ENCODE results near the gene CAPN10.

Gene CAPN10

DNA sequence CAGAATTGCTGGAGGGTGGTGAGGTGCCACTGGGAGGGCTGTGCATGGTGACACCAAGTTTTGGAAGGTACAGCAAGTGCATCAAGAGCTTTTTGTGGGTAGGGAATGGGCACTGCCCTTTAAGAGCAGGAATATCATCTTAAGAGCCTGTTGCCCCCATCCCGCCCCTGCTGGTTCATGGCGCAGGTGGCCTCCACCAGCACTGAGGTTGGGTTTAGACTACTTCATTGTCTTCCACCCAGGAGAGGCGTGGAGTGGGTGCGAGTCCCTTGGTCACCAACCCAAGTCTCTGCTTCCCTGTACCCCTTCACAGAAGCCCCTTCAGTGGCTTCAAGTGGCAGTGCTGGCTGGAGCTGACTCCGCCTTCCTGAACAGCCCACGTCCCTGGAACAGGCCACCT is 10.5 kb upstream of the CAPN10 start:
- DNase-seq, result no peak

DNA sequence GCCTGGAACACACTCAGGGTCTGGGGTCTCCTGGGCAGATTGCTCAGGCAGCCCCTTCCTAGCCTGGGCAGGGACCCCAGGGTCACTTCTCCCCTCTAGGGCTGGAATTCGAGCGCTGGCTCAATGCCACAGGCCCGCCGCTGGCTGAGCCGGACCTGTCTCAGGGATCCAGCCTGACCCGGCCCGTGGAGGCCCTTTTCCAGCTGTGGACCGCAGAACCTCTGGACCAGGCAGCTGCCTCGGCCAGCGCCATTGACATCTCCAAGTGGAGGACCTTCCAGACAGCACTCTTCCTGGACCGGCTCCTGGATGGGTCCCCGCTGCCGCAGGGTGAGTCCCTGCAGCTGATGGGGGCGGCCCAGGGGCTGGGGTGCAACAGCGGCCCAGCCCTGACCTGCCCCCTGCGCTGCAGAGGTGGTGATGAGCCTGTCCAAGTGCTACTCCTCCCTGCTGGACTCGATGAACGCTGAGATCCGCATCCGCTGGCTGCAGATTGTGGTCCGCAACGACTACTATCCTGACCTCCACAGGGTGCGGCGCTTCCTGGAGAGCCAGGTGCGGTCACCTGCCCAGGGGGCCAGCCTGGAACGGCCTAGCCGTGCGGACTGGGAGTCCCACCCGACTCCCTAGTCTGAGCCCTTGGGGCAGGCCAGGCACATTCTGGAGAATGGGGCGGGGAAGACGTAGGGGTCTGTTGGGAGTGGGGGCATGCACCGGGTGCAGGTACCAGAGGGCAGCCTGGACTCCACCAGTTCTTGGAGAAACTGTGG is 9.9 kb upstream of the CAPN10 start:
- no peak for DNase-seq

DNA sequence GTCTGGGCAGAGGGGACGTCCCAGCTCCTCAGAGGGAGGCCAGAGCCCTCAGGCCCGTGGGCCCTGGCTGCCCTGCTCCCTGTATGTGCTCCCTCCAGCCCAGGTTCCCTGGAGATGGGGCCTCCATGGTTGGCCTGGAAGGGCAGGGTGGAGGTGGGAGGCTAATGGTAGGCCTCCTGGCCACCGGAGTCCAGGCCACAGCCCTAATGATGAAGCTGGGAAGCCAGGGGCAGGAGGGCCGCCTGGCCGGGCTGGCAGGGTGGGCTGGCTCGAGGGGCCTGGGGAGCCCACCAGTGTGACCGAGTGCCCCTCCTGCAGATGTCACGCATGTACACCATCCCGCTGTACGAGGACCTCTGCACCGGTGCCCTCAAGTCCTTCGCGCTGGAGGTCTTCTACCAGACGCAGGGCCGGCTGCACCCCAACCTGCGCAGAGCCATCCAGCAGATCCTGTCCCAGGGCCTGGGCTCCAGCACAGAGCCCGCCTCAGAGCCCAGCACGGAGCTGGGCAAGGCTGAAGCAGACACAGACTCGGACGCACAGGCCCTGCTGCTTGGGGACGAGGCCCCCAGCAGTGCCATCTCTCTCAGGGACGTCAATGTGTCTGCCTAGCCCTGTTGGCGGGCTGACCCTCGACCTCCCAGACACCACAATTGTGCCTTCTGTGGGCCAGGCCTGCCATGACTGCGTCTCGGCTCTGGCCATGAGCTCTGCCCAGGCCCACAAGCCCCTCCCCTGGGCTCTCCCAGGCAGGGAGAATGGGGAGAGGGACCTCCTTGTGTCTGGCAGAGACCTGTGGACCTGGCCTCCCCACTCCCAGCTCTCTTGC is 9.0 kb upstream of the CAPN10 start:
- DNase-seq, result no peak

DNA sequence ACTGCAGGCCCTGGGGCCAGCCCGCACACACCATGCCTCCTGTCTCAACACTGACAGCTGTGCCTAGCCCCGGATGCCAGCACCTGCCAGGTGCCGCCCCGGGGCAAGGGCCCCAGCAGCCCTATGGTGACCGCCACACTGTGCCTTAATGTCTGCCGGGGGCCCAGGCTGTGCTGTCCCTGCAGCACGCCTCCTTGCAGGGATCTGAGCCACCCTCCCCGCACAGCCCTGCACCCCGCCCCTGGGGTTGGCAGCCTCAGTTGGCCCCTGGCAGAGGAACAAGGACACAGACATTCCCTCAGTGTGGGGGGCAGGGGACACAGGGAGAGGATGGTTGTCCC is 8.5 kb upstream of the CAPN10 start:
- DNase-seq, result no peak

DNA sequence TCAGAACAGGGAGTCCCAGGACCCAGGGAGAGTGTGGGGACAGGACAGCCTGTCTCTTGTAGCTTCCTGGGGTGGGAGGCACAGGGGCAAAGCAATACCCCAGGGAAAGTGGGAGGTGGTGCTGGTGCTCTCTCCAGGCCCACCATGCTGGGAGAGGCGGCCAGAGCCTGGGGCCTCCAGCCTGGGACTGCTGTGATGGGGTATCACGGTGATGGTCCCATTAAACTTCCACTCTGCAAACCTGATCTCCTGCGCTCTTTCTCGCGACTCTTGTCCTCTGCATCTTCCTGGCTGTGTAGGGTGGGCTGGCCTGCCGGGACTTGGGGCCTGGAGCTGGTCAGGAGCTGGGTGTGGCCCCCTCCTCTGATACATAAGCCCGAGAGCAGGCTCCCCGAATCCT is 8.0 kb upstream of the CAPN10 start:
- no peak for DNase-seq

DNA sequence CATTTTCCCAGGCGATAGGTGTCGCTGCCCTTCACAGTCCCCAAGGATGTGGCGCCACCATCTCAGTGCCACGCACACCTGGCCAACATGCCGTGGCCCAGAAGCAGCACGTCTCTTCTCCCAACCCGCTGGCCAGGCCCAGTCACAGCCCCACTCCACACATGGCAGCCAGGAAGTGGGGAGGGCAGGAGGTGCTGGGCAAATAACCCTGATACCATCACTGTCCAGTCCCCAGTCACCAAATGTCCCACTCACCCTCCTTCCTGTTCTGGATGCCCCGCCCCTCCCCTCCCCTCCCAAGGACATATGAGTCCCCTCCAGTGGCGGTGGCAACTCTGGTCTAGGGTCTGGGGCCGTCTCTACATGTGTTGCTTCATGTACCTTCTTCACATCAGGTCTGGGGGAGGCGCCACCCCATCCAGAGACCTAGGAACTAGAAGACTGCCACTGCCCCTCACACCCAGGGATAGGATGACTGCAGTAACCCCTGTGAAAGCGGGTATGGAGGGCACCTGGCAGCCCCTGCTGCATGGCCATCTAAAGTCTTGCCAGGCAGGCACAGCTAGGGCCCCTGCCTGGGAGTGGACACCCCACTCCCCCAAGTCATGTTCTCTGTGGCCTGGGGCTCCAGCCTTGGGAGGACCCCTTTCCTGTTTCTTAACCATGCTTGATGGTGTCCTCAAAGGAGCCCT is 7.3 kb upstream of the CAPN10 start:
- DNase-seq, result no peak

DNA sequence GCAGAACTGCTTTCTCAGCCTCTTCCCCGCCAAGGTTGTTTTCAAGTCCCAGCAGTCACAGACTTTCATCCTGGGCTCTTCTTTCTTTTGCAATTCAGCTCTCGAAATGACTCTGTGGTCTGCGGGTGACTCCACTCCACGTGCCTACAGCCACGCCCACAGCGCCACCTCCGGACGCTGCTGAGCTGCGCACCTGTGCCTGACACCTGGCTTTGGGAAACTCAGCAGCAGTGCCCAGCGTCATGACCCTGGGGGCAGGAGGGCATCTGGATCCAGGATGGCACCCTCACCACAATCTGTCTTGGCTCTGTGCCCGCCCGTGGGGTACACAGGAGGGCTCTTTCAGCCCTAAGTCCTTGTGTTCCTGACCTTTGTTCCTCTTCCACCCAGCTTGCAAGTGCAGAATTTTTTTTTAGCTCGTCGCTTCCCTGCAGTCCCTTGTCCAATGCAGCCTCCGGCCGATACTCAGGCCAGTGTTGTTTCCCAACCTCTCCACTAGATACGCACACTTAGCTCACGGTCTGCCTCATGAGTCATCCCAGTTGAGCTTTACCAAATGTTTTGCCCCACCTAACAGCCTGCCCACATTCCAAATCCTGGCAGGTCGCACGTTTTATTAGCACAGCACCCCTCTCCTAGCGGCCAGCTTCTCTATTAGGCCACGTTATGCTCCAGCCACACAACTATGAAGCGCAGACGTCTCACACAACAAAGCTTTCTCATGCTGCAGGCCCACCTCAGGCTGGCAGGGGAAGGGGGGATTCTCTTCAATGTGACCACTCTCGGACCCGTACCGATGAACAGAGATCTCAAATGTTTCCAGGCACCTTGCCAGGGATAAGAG is 6.5 kb upstream of the CAPN10 start:
- DNase-seq, result peak; percentile 34

DNA sequence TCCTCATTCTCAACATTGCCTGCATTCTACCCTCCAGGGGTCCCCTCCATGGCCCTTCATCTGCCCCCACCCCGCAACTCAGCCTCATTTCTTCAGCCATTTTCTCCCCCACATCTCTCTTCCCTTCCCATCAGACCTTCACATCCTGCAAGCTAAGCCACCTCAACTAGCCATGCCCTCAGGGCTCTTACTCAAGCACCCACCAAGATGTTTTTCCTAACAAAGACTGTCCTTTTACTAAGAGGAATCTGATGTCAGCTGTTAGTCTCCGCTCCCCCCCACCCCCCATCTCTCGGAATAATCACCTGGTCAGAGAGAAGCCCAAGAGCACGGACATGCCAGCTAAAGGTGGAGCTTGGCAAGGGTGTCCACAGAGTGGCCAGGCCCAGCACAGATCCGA is 4.7 kb upstream of the CAPN10 start:
- no peak for DNase-seq

DNA sequence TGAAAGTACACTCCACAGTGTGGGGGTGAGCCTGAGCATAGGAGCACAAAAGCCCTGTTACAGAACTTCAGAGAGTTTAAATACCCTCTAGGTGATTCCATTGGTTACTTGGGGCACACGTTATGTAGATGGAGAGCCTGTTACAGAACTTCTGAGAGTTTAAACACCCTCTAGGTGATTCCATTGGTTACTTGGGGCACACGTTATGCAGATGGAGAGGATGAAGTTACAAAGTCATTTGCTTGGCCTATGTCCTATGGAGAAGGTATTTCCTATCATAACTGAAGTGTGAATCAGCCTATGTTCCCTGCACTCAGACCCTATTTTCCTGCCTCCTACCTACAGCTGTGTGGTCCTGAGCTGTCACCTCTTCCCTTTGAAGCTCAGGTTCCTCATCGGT is 3.8 kb upstream of the CAPN10 start:
- no peak for DNase-seq

DNA sequence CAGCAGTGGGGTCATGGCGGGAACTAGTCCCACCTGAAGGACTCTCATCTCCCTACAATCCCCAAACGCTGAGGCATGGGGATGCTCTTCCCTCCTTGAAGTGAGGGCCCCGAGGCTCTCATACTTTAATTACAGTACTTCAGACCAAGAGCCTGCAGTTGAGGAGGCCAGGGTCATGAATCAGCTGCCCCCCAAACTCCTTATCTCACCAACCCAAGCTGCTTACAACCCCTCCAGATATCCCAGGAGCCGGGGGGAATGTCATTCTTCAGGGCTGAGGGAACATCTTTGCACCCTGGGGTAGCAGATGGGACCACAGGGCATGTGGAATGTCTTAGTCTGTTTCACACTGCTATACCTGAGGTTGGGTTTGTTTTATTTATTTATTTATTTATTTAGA is 2.8 kb upstream of the CAPN10 start:
- no peak for DNase-seq

DNA sequence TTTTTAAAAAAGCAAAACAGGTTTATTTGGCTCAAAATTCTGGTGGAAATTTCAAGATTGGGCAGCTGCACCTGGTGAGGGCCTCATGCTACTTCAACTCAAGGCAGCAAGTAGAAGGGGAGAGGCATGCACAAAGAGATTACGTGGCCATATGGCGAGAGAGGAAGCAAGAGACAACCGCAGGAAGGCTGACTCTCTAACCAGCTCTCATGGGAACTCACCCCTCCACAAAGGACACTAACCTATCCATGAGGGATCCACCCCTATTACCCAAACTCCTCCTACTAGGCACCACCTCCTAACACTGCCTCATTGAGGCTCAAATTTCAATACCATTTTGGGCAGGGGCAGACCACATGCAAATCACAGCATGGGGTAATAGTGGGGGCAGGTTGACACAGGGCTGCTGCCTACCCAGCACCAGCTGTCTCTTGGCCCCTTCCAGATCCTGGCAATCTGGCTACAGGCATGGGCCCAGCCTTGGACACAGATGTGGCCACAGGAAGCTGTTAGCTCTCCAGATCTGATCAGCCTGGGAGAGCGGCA is 2.0 kb upstream of the CAPN10 start:
- DNase-seq, result peak; percentile 96

DNA sequence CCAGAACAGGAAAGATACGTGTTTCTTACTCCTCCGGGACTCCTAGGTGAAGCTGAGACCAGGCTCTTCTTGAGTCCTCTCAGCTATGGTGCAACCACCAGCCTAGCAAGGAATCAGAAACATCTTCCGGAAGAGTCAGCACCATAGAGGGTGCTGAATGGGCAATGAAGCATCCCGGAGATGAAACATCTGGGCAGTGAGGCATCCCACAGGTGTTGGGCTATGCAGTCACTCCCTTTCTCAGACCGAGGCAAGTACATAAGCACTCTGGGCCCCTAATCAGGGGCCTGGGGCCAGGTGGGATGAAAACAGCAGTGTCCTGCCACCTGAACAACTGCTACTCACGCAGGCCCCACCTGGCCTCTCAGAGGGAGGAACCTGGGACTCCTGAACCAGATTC is 1.4 kb upstream of the CAPN10 start:
- no peak for DNase-seq

DNA sequence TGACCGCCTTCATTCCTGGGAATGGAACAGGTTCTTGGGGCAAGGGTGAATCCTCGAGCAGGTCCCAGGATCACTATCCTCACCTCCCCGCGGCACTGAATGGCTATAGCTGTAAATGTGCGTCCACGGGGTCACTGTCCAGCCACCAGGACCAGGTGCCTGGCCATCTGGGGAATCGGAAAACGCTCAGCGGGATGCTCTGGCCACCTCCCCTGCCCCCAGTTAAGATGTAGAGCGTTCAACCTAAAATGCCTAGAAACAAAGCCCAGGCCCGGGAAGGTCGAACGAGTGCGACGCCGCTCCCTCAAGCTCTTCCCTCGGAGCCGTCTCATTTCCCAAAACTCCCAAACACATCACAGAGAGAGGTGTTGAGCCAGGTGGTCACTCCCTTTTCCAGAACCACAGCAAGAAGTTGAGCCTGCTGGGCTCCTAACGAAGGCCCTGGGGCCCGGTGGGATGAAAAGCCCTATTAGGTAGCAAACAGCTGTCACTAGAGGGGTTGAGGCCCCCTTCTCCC is 795 bp upstream of the CAPN10 start:
- DNase-seq, result no peak

DNA sequence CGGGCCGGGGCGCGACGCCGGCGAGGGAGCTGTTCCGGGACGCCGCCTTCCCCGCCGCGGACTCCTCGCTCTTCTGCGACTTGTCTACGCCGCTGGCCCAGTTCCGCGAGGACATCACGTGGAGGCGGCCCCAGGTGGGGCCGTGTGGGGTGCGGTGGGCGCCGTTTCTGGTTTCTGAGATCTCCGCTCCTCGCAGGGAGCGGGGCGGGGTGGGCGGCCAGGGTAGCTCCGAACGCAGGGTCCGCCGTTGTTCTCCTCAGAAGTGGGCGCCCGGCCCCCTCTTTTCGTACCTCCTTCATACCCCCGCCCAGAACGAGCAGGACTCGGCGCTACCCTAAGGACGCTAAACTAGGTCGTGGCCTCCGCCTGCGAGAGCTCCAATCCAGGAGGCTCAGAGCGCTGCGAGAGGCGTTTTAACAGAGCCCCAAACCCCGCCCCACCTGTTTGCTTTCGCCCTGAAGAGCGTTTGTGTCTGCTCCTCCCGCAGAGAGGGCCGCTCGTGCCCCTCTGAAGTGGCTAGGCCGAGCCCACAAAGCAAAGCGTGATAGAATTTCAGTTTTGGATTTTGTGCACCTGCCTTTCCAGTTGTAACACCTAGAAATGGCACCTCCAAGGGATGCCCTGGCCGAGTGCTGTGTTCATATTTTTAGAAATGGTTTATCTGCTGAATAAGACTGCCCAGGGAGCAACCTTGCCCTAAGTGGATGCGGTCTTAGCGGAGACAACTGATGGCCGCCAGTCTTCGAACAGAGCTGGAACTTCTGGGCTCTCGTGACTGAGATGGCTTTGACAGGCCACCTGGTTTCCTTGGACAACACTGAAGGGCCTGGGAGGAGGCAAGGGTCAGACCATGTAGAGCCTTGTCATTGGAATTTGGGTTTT is 626 bp downstream of the CAPN10 start:
- no peak for DNase-seq

DNA sequence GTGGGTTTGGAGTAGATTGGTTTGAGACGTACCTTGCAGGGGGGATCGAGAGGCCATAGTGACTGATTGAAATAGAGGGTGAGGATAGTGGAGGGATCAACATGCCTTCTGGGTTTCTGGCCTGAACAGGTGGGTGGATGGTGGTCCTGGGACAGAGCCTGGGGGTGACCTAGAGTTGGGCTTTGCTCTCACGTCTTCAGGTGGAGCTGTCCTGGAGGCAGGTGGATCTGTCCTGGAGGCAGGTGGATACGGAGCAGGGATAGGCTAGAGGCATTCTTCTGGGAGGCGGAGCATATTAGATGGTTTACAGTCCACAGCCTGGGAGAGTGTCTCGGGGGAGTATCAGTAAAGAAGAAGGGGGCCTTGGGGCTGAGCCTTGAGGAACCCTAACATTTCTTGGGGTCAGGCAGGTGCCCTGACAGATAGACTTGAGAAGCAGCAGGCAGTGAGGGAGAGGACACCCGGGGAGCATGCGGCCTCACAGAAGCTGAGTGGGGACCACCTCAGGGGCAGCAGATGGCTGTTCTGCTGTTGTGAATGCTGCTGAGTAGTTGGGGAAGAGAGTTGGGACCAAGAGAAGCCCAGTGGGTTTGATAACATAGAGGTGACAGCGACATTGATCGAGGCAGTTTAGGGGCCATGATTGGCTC is 1.6 kb downstream of the CAPN10 start:
- DNase-seq, result no peak

DNA sequence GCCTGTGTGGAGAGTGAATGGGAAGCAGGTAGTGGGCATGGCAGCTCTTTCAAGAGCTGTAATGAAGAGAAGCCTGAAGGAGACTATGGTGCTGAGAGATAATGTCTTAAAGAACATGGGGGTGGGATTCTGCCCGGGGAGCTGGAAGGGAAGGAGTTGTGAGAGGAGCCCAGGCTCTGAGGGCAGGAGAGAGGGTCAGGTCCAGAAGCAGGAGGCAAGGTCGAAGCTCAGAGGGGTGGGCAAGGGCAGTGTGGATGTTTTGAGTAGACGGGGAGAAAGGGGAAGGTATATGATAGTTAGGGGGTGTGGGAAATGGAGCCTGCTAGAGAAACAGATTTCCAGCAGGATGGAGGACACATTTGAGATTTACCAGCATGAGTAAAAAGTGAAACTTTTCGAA is 2.1 kb downstream of the CAPN10 start:
- no peak for DNase-seq

DNA sequence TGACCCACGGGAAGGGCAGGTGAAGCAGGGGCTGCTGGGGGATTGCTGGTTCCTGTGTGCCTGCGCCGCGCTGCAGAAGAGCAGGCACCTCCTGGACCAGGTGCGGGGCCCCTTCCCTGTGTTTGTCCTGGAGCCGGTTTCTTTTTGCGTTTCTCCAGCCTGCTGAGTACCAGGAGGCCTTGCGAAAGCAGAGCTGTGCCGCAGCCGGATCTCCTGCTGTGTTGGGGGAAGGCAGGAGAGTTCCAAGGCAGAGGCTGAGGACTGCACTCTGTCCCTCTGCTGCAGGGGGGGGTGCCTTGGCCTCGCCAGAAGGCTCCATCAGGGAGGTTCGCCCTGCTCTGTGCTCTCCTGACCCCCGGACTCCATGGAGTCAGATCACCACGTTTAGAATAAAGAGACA is 2.8 kb downstream of the CAPN10 start:
- no peak for DNase-seq

DNA sequence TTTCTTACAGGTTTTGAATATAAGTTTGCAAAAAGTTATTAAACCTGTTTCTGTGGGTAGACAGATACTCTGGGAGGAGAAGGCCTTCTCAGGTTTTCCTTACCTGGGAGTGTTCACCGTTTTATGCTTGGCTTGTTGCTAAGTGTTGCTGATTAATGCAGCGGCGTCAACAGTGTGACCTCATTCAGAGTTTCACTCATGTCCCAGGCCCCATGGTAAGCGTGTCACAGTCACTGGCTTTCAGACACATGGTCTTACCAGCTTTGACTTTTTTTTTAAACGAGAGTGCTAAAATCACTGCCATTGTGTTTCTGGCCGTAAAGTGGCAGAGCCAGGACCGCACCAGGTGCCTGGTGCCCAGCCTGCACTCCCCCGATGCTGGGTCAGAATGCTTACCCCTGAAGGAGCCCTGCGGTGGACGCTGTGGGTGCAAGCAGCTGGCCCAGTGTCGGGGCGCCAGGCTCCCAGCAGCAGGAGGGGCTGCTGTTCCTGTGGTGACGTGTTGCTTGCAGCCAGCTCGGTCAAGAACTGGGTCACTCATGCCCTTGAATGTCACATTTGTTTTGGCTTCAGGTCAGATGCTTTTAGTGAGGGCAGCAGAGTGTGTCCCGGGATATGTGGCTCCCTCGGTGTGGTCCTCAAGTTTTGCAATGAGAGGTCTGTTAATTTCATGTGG is 3.5 kb downstream of the CAPN10 start:
- no peak for DNase-seq

DNA sequence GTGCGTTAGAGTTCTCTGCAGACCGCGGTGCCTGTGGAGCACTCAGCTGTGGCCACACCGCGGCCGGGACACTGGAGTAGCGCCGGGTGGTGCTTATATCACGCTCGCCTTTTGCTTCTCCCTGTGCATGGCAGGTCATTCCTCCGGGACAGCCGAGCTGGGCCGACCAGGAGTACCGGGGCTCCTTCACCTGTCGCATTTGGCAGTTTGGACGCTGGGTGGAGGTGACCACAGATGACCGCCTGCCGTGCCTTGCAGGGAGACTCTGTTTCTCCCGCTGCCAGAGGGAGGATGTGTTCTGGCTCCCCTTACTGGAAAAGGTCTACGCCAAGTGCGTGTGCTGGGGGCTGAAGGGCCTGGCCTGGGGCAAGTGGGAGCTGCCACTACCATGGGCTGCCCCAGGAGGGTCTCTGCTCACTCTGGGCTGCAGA is 4.2 kb downstream of the CAPN10 start:
- no peak for DNase-seq

DNA sequence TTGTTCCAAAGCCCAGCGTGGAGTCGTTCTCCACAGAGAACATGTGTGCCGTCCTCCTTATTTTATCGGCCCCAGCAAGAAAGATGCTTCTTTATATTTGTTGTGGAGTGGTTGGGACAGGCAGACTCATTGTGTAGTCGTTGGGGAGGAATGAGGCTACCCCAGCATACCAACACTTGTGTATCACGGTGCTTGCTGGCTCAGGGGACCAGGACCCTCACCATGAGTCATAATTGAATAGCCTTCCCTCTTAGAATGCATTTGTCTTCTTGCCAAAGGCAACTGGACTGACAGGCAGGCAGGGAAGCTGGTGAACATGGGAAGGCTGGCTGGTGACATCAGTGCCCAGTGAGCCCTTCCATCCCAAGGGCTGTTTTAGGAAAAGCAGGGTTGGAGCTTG is 4.7 kb downstream of the CAPN10 start:
- no peak for DNase-seq

Measured in NCI-H2171 treated with DMSO at 0.1 percent for 48 hours (cell line).